DLD1 (cell line): Measurements from ENCODE around the gene CXCR4.

Experiments used
- in situ Hi-C: cut with HindIII; loops from 2 replicates; pipeline ENCODE4 v1.10.0; 2017; ENCODE audit warnings: low sequenced_read_pairs

The CXCR4 gene

GRCh38 chr2:136117909-136118818, at the start of gene CXCR4:
TSS of gene CXCR4 (minus strand) at chr2:136118149. CDS start at chr2:136118060, 89 bp downstream.
- in situ Hi-C loops: no loop called here

- in situ Hi-C loops: no loop called here
These were observed 46.4 kb upstream of the CXCR4 start for GRCh38 chr2:136164280-136164776.

DNA sequence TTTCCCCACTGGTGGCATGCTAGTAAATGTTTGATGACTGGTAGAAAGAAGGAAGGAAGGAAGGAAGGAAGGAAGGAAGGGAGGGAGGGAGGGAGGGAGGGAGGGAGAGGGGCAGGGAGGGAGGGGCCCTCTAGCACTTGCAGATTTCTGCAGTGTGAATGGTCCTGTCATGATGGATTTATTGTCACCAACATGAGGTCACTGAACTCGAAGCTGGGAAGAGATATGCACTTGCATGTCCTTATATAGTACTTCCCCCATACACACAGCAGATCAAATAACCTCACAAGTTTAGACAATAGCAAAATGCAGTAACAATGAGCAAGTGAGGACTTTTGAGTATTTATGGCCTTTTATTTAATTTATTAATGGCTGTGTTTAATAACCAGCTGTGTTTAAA, 44.5 kb upstream of the CXCR4 start:
- in situ Hi-C loops: no loop called here

GRCh38 chr2:136156411-136156810, 38.5 kb upstream of the CXCR4 start:
- in situ Hi-C loops: no loop called here

- in situ Hi-C loops: no loop called here
These were observed 36.4 kb upstream of the CXCR4 start for GRCh38 chr2:136154384-136154783.

GRCh38 chr2:136151021-136151971, 33.3 kb upstream of the CXCR4 start:
- in situ Hi-C loops: no loop called here

GRCh38 chr2:136149011-136149410, 31.1 kb upstream of the CXCR4 start:
- in situ Hi-C loops: no loop called here

GRCh38 chr2:136146564-136146963, 28.6 kb upstream of the CXCR4 start:
- in situ Hi-C loops: no loop called here

DNA sequence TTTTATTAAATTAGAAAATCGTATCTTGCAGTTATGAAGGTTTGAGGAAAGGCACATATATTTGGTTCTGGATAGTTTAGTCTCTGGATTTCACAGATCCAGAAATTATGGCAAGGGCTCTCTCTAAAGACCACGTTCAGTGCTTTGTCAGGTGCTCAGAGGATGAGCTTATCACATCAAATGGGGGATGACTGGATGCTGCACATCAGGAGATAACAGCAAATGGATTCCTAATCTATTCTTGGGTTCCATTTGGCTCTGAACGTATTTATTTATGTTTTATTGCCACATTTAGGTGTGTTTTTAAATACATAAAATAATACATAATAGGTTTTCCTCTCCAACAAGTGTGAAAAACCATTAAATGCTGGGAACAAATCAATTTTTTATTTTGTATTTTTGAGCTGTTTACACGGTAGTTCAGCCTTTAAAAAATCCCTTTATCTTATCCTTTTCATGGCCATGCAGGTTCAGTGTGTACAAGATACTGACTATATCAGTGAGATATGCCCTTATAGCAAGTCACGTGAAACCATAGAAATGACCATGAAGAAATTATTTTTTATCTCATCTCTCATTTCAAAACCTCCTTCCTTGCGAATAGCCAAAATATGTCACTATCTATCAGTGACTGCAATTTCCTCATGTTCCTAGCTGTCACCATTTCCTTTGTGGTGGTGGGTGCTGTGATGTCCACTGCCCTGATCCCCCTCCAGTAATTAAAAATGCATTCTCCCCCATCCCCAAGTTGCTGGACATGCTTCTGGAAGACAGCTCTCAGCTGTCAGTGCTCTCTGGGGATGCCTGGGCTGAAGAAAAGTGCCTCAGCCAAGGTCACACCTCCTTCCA, 25.9 kb upstream of the CXCR4 start:
- in situ Hi-C loops: no loop called here

- in situ Hi-C loops: no loop called here
These were observed 23.7 kb upstream of the CXCR4 start for GRCh38 chr2:136141510-136142149.

DNA sequence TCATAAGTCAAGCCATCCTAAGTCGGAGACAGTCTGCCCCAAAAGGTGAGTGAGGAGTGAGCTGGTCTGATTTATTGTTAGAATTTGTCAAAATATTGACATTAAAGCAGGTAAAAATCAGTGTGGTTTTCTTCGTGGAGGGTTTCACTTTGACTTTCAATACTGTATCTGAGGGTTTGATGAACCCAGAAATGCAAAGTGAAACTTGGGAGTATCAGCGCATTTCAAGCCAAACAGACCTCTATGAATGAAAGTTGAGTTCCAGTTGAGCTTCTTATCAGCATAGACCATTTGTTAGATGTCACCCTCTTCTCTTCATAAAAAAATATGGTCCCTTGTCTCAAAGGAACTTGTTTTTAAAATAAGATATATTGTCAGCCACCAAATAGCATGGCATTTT, 21.7 kb upstream of the CXCR4 start:
- in situ Hi-C loops: no loop called here

DNA sequence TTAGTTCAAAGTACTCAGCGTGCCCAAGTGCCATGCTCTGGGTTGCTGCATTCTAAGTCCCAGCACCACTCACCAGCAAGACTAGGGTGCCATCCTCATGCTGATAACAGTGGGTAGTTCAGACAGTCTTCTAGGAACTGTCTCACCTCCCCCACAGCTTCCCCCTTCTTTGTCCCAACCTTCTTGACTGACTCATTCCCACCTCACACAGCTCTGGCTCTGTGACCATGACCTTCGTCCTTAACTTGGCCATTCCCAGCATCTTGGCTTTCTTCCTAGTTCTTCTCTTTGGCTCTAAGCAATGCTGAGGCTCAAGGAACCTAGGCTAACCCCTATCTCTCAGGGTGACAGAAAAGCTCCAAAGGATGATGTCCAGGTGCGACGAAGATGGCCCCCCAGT, 20.0 kb upstream of the CXCR4 start:
- in situ Hi-C loops: no loop called here

GRCh38 chr2:136136931-136137330, 19.0 kb upstream of the CXCR4 start:
- in situ Hi-C loops: no loop called here

DNA sequence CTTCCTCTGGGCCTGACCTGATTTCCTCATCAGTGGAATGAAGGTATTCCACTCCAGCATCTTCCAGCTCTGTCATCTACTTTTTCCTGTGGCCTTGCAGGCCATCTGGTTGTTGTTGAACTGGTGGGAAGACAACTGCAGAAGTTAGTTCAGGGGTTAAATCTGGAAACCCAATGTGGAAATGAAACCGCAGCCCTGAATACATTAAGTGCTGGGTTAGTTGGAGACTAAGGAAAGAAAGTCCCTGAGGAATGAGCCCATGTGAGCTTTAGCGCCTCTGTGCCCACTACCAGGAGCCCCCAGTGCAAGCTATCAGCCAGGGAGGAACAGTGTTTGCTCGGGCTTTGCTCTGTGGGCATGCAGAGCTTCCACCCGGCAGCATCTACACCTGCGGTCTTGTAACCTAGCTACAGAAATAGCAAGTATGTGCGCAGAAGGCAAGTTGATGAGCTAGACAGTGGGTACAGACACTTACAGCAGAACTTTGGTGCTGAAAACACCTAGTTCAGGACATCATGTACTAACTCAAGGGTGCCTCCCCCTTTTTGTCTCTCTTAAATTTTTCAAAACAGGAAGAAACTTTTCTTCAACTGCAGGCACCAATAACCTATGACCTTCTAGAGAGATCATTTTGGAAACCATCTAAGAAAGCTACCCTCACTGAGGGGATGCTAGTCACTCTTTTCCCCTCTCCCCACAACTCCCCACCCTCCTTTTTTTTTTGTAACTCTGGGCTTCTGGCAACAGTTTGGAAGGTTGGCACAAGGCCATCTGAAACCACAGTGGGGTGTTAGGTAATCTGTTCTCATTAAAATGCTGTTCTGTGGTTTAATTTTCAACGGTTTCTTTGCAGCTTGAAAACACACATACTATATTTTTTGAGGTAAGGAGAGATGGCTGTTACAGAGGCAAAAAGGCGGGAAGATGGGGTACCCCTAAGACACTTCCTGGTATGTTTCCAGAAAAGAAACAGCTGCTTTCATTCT, 18.3 kb upstream of the CXCR4 start:
- in situ Hi-C loops: no loop called here

DNA sequence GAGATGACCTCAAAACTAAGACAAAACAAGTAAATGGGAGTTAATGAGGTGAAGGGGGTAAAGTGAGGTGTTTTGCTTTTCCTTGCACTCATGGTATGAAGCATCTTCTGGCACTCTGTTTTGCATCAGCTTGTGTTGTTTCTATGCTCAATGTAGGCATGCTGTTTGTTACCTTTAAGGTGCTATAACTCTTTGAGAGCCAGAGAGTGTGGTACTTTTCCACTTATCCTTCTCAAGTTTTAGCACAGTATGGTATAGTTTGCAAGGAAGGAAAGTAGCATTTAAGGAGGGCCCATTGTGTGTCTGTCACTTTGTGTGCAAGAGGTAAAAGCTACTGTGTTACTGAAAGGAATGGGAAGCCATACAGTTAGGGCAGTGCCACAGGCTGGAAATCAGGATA, 17.5 kb upstream of the CXCR4 start:
- in situ Hi-C loops: no loop called here

DNA sequence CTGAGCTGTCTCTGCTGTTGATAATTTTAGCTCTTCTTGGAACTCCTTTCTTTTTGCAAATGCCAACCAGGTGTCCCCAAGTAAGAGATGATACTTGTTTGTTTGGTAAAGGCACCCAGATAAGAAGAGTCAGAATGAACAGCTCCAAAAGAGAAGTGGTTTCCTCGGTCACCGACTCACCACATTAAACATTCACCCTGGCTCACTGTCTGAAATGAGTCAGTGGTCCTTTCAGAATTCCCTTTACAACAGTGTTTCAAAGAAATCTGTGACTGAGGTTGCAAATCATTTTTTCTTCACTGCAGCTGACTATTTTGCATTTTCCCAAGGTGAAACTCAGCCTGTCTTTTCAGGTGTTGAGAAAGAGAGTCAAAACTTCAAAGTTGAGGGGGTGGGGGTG, 16.2 kb upstream of the CXCR4 start:
- in situ Hi-C loops: no loop called here

DNA sequence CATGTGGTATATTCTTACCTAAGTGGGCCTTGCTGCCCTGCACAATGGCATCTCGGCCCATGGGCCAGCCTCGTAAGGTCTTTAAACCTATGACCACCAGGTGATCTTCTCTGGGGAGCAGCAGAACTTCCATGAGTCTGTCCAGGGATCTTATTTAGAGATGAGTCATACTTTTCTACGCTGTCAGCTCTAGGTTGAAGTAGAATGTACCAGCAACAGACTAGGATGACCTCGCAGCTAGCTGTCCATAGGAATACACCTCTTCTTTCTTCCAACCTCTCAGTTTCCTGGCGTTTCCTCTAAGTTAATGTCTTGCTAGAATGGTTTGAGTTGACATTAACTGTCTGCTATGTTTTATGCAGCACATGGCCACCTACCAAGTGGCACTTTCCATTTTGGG, 15.6 kb upstream of the CXCR4 start:
- in situ Hi-C loops: no loop called here

DNA sequence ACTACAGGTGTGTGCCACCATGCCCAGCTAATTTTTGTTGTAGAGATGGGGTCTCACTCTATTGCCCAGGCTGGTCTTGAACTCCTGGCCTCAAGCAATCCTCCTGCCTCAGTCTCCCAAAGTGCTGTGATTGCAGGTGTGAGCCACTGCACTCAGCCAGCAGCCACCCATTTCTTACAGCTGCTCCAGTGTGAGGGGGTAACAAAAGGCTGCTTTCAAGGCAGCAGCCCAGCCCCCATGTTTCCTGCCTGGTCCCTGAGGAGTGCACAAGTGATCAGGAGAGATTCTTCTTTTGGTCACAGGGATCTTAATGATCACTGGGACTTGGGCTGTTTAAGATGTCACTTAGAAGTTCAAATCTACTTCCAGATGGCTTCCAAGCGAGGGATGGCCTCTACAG, 15.2 kb upstream of the CXCR4 start:
- in situ Hi-C loops: no loop called here

GRCh38 chr2:136132825-136133155, 14.8 kb upstream of the CXCR4 start:
- in situ Hi-C loops: no loop called here
